ENCODE measurements around the gene NUTM2F. TPM values are rescaled to one million over a fixed set of nuclear protein-coding genes. Genes with fewer than 3 reads are reported as not detected.
"Not testable (repeated sequence)": the region's sequence is repeated elsewhere in the genome, so short reads cannot be mapped to it uniquely, and the experiment has no call there.

Gene NUTM2F
- total and polyA plus RNA-seq, 2 donors (not counting 1 experiment from before 2014, with no cell fraction given): not detected

DNA sequence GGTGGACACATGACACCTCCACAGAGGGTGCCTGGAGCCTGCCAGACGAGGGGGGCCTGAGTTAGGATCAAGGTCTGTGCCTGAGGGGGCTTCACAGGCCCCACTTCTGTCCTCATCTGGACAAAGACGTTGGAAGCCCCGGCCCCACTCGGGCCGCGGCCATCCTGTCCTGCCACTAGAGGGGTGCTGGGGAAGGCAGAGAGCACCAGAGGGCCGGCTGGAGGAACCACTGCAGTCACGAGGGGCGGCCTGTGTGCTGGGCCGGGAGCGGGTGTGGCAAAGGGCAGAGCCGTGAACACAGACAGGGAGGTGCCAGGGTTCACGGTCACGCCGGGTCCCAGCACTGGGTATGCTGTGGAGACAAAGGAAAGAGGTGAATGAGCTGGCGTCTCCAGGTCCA lies 2.9 kb downstream of the NUTM2F start:
- H3K4me3 Mint-ChIP-seq; H3K36me3 ChIP-seq (replicated peaks in 1 of 2; ENCODE audit: control extremely low read depth in 1 of 2, control insufficient read depth in 1 of 2, extremely low read depth in 1 of 2, insufficient read depth in 2 of 2, low read length in 1 of 2); H4K20me1 ChIP-seq (ENCODE audit: control insufficient read depth, insufficient read depth, low read length, poor library complexity, severe bottlenecking); DNase-seq; H3K4me3 ChIP-seq (ENCODE audit: control extremely low read depth in 1 of 5, extremely low read depth in 1 of 5, insufficient read depth in 1 of 5, low read depth in 2 of 5, low read length in 4 of 5); H3K27me3 ChIP-seq (replicated peaks in 1 of 4; ENCODE audit: control extremely low read depth in 1 of 4, control insufficient read depth in 3 of 4, insufficient read depth in 4 of 4, low read length in 3 of 4); POLR2A ChIA-PET; H3K9me3 ChIP-seq (ENCODE audit: control extremely low read depth in 1 of 3, control insufficient read depth in 2 of 3, insufficient read depth in 1 of 3, low read length in 2 of 3); CTCF ChIA-PET; intact Hi-C loops (cut with micrococcal nuclease); H3K4me2 ChIP-seq (replicated peaks; ENCODE audit: low read depth, low read length, poor library complexity, severe bottlenecking); H3K79me2 ChIP-seq (ENCODE audit: control insufficient read depth, insufficient read depth, low read length); H3K27ac ChIP-seq (ENCODE audit: low read length in 2 of 2); ATAC-seq (ENCODE audit: low read depth); H2AFZ ChIP-seq (ENCODE audit: insufficient read depth, low read depth, low read length, poor library complexity, severe bottlenecking); H3K27me3 Mint-ChIP-seq; H3K9ac ChIP-seq (ENCODE audit: low read length); H3K9me3 Mint-ChIP-seq (ENCODE audit: insufficient read depth); H3K27ac Mint-ChIP-seq; H3K4me1 Mint-ChIP-seq; H3K4me1 ChIP-seq (ENCODE audit: control insufficient read depth in 2 of 2, insufficient read depth in 2 of 2, low read length in 2 of 2): not testable (repeated sequence)
- 92% methylated on average over 7 of the region's 16 CpGs for WGBS (ENCODE audit: insufficient coverage)

DNA sequence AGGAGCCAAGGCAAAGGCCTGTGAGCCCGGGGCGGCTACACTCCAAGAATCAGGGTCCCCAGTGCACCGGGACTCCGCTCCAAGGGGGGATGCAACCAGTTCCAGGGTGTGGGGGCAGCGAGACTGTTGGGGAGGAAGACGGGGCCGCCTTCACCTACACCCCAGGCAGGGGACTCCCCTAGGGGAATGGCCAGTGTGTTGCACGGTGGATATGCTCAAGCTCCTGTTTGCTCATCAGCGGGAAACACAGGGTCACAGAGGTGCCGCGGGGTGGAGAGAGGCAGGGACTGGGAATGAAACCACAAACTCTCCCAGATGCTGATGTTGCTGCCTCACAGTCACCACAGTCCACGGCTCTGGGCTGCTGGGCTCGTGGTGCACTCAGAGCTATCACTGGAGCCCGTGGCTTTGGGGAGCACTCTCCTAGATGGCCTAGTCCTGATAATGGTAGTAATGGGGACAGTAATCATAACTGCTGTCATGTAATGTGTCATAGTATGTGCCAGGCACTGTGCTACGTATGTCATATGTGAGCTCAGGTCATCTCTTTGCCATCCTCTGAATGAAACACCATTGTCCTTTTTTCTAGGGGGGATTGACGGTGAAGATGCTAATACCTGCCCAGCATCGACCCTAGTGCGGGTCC lies 5.2 kb downstream of the NUTM2F start:
- H3K4me3 Mint-ChIP-seq; H3K27ac Mint-ChIP-seq; H3K4me2 ChIP-seq (replicated peaks; ENCODE audit: low read depth, low read length, poor library complexity, severe bottlenecking); H3K79me2 ChIP-seq (ENCODE audit: control insufficient read depth, insufficient read depth, low read length); H3K27me3 Mint-ChIP-seq; H3K27ac ChIP-seq (ENCODE audit: low read length in 2 of 2); H2AFZ ChIP-seq (ENCODE audit: insufficient read depth, low read depth, low read length, poor library complexity, severe bottlenecking); intact Hi-C loops (cut with micrococcal nuclease); H3K36me3 ChIP-seq (replicated peaks in 1 of 2; ENCODE audit: control extremely low read depth in 1 of 2, control insufficient read depth in 1 of 2, extremely low read depth in 1 of 2, insufficient read depth in 2 of 2, low read length in 1 of 2); H3K4me1 Mint-ChIP-seq; H4K20me1 ChIP-seq (ENCODE audit: control insufficient read depth, insufficient read depth, low read length, poor library complexity, severe bottlenecking); ATAC-seq (ENCODE audit: low read depth); H3K27me3 ChIP-seq (replicated peaks in 1 of 4; ENCODE audit: control extremely low read depth in 1 of 4, control insufficient read depth in 3 of 4, insufficient read depth in 4 of 4, low read length in 3 of 4); H3K9ac ChIP-seq (ENCODE audit: low read length); H3K9me3 ChIP-seq (ENCODE audit: control extremely low read depth in 1 of 3, control insufficient read depth in 2 of 3, insufficient read depth in 1 of 3, low read length in 2 of 3); H3K9me3 Mint-ChIP-seq (ENCODE audit: insufficient read depth); POLR2A ChIA-PET; DNase-seq; H3K4me1 ChIP-seq (ENCODE audit: control insufficient read depth in 2 of 2, insufficient read depth in 2 of 2, low read length in 2 of 2); CTCF ChIA-PET; H3K4me3 ChIP-seq (ENCODE audit: control extremely low read depth in 1 of 5, extremely low read depth in 1 of 5, insufficient read depth in 1 of 5, low read depth in 2 of 5, low read length in 4 of 5): not testable (repeated sequence)
- WGBS (ENCODE audit: insufficient coverage): 97% methylated on average over 5 of the region's 18 CpGs

GRCh38 chr9:94322342-94322940 lies 6.0 kb downstream of the NUTM2F start:
- POLR2A ChIA-PET; H3K79me2 ChIP-seq (ENCODE audit: control insufficient read depth, insufficient read depth, low read length); CTCF ChIA-PET: not testable (repeated sequence)

DNA sequence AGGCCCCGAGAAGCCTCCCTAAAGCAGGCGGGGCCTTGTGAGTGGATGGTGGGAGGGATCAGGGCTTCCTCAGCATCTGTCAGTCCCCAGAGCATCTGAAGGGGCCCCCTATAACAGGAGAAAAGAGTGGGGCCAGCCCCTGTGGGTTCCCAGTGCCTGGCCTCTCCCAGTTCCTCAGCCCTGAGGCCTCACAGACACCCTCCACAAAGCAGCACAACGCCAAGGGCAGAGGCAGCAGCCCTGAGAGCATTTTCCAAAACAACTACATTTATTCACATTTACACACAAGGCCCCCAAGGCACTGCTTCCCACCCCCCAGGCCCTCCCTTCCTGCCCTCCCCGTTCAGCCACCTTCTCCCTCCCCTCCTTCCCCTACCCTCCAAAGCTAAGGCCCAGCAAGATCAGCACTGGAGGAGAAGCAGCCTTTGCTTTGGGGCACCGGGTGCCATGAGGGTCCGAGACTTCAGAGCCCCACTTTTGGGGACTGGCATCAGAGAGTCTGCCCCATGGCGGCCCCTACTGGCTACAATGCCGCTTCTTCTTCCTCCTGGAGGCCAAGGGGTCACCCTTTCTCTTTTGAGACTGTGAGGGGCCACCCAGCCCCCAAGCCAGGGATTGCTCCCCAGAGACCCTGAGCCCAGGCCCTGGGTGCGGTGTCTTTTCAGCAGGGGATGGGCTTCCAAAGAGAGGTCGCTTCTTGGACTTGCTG lies 10.3 kb downstream of the NUTM2F start:
- H4K20me1 ChIP-seq (ENCODE audit: control insufficient read depth, insufficient read depth, low read length, poor library complexity, severe bottlenecking); intact Hi-C loops (cut with micrococcal nuclease); POLR2A ChIA-PET: not testable (repeated sequence)

More at GRCh38 chr9:94322342-94322940, 6.0 kb downstream of the NUTM2F start:
- intact Hi-C loops (cut with micrococcal nuclease); H3K4me1 Mint-ChIP-seq; H2AFZ ChIP-seq (ENCODE audit: insufficient read depth, low read depth, low read length, poor library complexity, severe bottlenecking); H4K20me1 ChIP-seq (ENCODE audit: control insufficient read depth, insufficient read depth, low read length, poor library complexity, severe bottlenecking); DNase-seq; H3K4me2 ChIP-seq (replicated peaks; ENCODE audit: low read depth, low read length, poor library complexity, severe bottlenecking); ATAC-seq (ENCODE audit: low read depth); H3K9ac ChIP-seq (ENCODE audit: low read length); H3K27me3 Mint-ChIP-seq; H3K9me3 Mint-ChIP-seq (ENCODE audit: insufficient read depth); H3K27ac Mint-ChIP-seq; H3K4me1 ChIP-seq (ENCODE audit: control insufficient read depth in 2 of 2, insufficient read depth in 2 of 2, low read length in 2 of 2); H3K4me3 ChIP-seq (ENCODE audit: control extremely low read depth in 1 of 5, extremely low read depth in 1 of 5, insufficient read depth in 1 of 5, low read depth in 2 of 5, low read length in 4 of 5); H3K4me3 Mint-ChIP-seq; H3K9me3 ChIP-seq (ENCODE audit: control extremely low read depth in 1 of 3, control insufficient read depth in 2 of 3, insufficient read depth in 1 of 3, low read length in 2 of 3); H3K27me3 ChIP-seq (replicated peaks in 1 of 4; ENCODE audit: control extremely low read depth in 1 of 4, control insufficient read depth in 3 of 4, insufficient read depth in 4 of 4, low read length in 3 of 4); H3K36me3 ChIP-seq (replicated peaks in 1 of 2; ENCODE audit: control extremely low read depth in 1 of 2, control insufficient read depth in 1 of 2, extremely low read depth in 1 of 2, insufficient read depth in 2 of 2, low read length in 1 of 2); H3K27ac ChIP-seq (ENCODE audit: low read length in 2 of 2): not testable (repeated sequence)
- WGBS (ENCODE audit: insufficient coverage): no CpG with 5 or more reads among the region's 9 CpGs

More for the DNA sequence above, 10.3 kb downstream of the NUTM2F start:
- CTCF ChIA-PET; H3K9ac ChIP-seq (ENCODE audit: low read length); H3K9me3 ChIP-seq (ENCODE audit: control extremely low read depth in 1 of 3, control insufficient read depth in 2 of 3, insufficient read depth in 1 of 3, low read length in 2 of 3); H3K27ac Mint-ChIP-seq; H3K4me3 Mint-ChIP-seq; H3K27me3 Mint-ChIP-seq; ATAC-seq (ENCODE audit: low read depth); H3K79me2 ChIP-seq (ENCODE audit: control insufficient read depth, insufficient read depth, low read length); H3K36me3 ChIP-seq (replicated peaks in 1 of 2; ENCODE audit: control extremely low read depth in 1 of 2, control insufficient read depth in 1 of 2, extremely low read depth in 1 of 2, insufficient read depth in 2 of 2, low read length in 1 of 2); H3K9me3 Mint-ChIP-seq (ENCODE audit: insufficient read depth); H3K27me3 ChIP-seq (replicated peaks in 1 of 4; ENCODE audit: control extremely low read depth in 1 of 4, control insufficient read depth in 3 of 4, insufficient read depth in 4 of 4, low read length in 3 of 4); DNase-seq; H3K4me2 ChIP-seq (replicated peaks; ENCODE audit: low read depth, low read length, poor library complexity, severe bottlenecking); H2AFZ ChIP-seq (ENCODE audit: insufficient read depth, low read depth, low read length, poor library complexity, severe bottlenecking); H3K4me1 ChIP-seq (ENCODE audit: control insufficient read depth in 2 of 2, insufficient read depth in 2 of 2, low read length in 2 of 2); H3K27ac ChIP-seq (ENCODE audit: low read length in 2 of 2); H3K4me1 Mint-ChIP-seq; H3K4me3 ChIP-seq (ENCODE audit: control extremely low read depth in 1 of 5, extremely low read depth in 1 of 5, insufficient read depth in 1 of 5, low read depth in 2 of 5, low read length in 4 of 5): not testable (repeated sequence)
- no CpG with 5 or more reads among the region's 10 CpGs for WGBS (ENCODE audit: insufficient coverage)

Data from B cell (primary cell).